Naive B cell (primary cell): ENCODE data around the gene HENMT1. TPM values are rescaled to one million over a fixed set of nuclear protein-coding genes. Genes with fewer than 3 reads are reported as not detected.

Experiments used
- ATAC-seq, 2 donors: fragments of 150-1000 bp; cut with Tn5 transposase; 2 replicates each; pipeline ENCODE4 v1.10.0; 2021; ENCODE audit warnings: low read depth in 2 of 2, mild to moderate bottlenecking in 2 of 2, moderate library complexity in 2 of 2
- DNase-seq: peaks from one replicate; pipeline ENCODE4 v3.0.0; 2022
- H3K27ac Mint-ChIP-seq, 6 donors: one replicate each; pipeline ENCODE4 v1.8.0; 2020 to 2022; ENCODE audit warnings: mild to moderate bottlenecking in 6 of 6, mixed read lengths in 6 of 6, moderate library complexity in 5 of 6, inconsistent platforms in 2 of 6
- H3K27me3 Mint-ChIP-seq, 3 donors: one replicate each; pipeline ENCODE4 v1.8.0; 2021 to 2022; ENCODE audit warnings: mixed read lengths in 3 of 3, mild to moderate bottlenecking in 1 of 3
- H3K36me3 Mint-ChIP-seq, 2 donors: one replicate each; pipeline ENCODE4 v1.8.0; 2020 to 2022; ENCODE audit warnings: mixed read lengths in 2 of 2, inconsistent platforms in 1 of 2, mild to moderate bottlenecking in 1 of 2
- H3K4me1 Mint-ChIP-seq, 3 donors: one replicate each; pipeline ENCODE4 v1.8.0; 2020 to 2022; ENCODE audit warnings: mixed read lengths in 3 of 3, inconsistent platforms in 1 of 3, mild to moderate bottlenecking in 1 of 3, moderate library complexity in 1 of 3
- H3K4me3 Mint-ChIP-seq, 8 donors: one replicate each; pipeline ENCODE4 v1.8.0; 2020 to 2022; ENCODE audit warnings: mild to moderate bottlenecking in 8 of 8, mixed read lengths in 8 of 8, moderate library complexity in 8 of 8, inconsistent platforms in 2 of 8
- H3K9me3 Mint-ChIP-seq, 7 donors: one replicate each; pipeline ENCODE4 v1.8.0; 2020 to 2022; ENCODE audit warnings: mixed read lengths in 7 of 7, mild to moderate bottlenecking in 5 of 7, inconsistent platforms in 2 of 7, moderate library complexity in 1 of 7
- polyA plus RNA-seq, 6 donors: library from polyadenylated mRNA; unstranded; fragments of 300-500 nt; fragmentation: Illumina TruSeq; gene quantifications; one replicate each; pipeline ENCODE4 v1.2.3, GENCODE V29; 2021; ENCODE audit warnings: low read depth in 6 of 6

HENMT1 gene
- polyA plus RNA-seq, 6 donors from 2014 or later = 3.2 to 14.6 (median 9.1) TPM

DNA sequence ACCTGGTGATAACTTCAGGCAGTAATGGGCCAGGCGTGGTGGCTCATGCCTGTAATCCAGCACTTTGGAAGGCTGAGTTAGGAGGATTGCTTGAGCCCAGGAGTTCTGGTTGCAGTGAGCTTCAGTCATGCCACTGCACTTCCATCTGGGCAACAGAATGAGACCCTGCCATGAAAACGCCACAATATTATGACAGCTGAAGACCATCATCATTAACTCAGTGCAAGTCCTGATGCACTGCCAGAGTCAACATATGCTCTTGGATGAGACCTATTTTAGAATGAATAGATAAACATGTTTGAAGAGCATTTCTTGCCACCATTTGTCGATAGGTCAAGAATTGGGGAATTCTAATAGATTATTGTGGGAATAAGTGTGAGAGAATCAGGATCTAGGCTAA lies 26.4 kb downstream of the HENMT1 start:
- H3K27ac Mint-ChIP-seq = peak overlapping the region in 2 of 6 donors; percentile 13 to 40
- ATAC-seq = no peak
- H3K36me3 Mint-ChIP-seq = peaks cover 17 to 31% of the 10 kb centered on the region in 2 donors
- H3K4me3 Mint-ChIP-seq = no peak overlapping the region
- H3K9me3 Mint-ChIP-seq = no peaks in the 10 kb centered on the region
- no peak for DNase-seq
- H3K4me1 Mint-ChIP-seq = peaks cover 0 to under 1% (median 0%) of the 10 kb centered on the region in 3 donors
- no peaks in the 10 kb centered on the region for H3K27me3 Mint-ChIP-seq

DNA sequence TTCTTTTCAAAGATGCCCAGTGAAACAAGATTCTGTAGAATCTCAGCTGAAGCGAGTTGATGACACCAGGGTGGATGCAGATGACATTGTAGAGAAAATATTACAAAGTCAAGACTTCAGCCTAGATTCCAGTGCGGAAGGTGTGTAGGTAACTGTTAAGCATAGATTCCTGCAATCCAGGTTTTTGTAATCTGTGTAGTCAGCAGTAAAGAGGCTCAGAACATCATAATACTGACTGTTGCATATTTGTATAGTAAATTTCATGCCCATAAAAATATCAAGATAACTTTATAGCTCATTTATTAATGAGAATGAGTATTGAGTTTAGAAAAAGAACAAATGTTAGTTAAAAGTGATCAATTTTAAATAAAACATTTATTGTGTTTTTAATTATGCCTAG lies 32.2 kb downstream of the HENMT1 start:
- H3K27me3 Mint-ChIP-seq = no peaks in the 10 kb centered on the region
- peaks cover 8 to 31% of the 10 kb centered on the region in 2 donors for H3K36me3 Mint-ChIP-seq
- no peak for DNase-seq
- H3K4me3 Mint-ChIP-seq = no peak overlapping the region
- no peak overlapping the region for H3K27ac Mint-ChIP-seq
- no peak for ATAC-seq
- no peaks in the 10 kb centered on the region for H3K9me3 Mint-ChIP-seq
- H3K4me1 Mint-ChIP-seq = no peaks in the 10 kb centered on the region

DNA sequence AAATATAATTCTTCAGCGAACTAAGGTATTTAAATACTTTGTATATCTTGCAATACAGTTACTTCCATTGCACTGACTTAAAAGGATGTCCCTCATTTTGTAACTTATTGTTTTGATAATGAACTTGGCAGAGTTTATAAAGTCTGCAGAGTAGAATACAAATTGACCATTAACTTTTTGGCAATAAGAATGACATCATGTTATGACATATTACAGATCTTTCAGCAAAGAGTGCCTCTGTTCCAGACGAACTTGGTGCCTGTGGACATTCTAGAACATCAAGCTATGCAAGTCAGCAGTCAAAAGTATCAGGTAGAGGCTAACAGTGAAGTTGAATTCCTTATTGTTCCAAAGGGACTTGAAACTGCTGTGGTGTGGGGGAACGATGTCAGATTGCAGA lies 32.9 kb downstream of the HENMT1 start:
- Mint-ChIP-seq H3K27me3 (no peaks in the 10 kb centered on the region), H3K4me3 (no peak overlapping the region), H3K27ac (no peak overlapping the region), H3K36me3 (peaks cover 8 to 27% of the 10 kb centered on the region in 2 donors), H3K4me1 (no peaks in the 10 kb centered on the region), H3K9me3 (no peaks in the 10 kb centered on the region)
- DNase-seq (no peak), ATAC-seq (no peak)

DNA sequence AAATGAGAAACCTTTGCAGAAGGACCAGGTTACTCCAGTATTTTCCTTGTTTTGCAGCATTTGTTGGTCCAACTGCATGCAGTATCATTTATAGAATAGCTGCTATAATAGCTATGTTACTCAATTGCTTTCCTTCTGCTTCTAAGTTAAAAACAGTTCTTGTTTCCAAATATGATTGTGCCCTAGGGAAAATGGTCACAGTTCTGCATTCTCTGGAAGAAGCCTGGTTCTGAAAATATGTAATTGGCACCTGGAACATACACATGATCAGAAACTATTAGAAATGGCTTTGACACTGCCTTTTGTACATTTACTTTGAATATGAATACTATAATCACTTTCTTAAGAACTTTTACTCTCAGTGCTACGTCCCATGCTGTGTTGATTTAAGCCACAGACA lies 33.6 kb downstream of the HENMT1 start:
- ATAC-seq = no peak
- no peak overlapping the region for H3K4me3 Mint-ChIP-seq
- H3K27ac Mint-ChIP-seq = no peak overlapping the region
- H3K4me1 Mint-ChIP-seq = no peaks in the 10 kb centered on the region
- H3K9me3 Mint-ChIP-seq = no peaks in the 10 kb centered on the region
- H3K36me3 Mint-ChIP-seq = peaks cover 9 to 27% of the 10 kb centered on the region in 2 donors
- H3K27me3 Mint-ChIP-seq = no peaks in the 10 kb centered on the region
- no peak for DNase-seq

DNA sequence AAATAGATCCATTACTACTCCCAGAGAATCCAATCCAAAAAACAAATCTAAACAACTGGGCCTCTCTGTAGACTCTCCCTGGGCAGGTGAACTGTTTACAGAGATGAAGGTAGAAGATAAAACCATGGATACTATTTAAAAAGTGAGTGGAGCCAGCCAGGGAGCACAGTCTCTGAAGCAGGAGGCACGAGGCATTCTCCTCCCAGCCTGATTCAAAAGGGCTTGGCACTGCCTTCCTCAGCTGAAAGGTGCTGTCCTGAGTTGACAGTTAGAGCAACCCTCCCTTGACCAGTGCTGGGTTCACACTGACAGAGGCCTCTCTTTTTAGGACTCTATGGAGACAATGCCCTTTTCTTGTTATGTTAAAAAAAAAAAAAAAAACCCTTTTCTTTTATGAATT lies 36.8 kb downstream of the HENMT1 start:
- peaks cover 0 to 3% (median 0%) of the 10 kb centered on the region in 3 donors for H3K4me1 Mint-ChIP-seq
- no peaks in the 10 kb centered on the region for H3K27me3 Mint-ChIP-seq
- ATAC-seq (no peak), DNase-seq (no peak)
- H3K9me3 Mint-ChIP-seq = no peaks in the 10 kb centered on the region
- H3K36me3 Mint-ChIP-seq = peaks cover 18 to 27% of the 10 kb centered on the region in 2 donors
- H3K4me3 Mint-ChIP-seq = no peak overlapping the region
- no peak overlapping the region for H3K27ac Mint-ChIP-seq

DNA sequence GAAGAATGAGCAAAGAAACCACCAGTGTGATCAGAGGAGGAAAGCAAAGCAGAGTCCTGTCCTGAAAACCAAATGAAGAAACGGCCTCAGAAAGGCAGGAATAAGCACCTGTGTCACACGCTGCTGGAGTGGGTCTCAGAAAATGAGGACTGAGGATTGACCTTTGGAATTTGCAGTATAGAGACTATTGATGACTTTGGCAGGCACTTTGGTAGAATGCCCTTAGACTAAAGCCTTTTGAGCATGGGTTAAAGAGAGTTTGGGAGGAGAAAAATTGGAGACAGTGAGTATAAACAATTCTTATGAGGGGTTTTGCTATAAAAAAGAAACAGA lies 43.2 kb downstream of the HENMT1 start:
- Mint-ChIP-seq H3K4me3 (no peak overlapping the region), H3K9me3 (no peaks in the 10 kb centered on the region), H3K27ac (no peak overlapping the region), H3K27me3 (no peaks in the 10 kb centered on the region), H3K36me3 (peaks cover 13 to 14% of the 10 kb centered on the region in 2 donors), H3K4me1 (peaks cover 0 to 3% (median 0%) of the 10 kb centered on the region in 3 donors)
- ATAC-seq (no peak), DNase-seq (no peak)

DNA sequence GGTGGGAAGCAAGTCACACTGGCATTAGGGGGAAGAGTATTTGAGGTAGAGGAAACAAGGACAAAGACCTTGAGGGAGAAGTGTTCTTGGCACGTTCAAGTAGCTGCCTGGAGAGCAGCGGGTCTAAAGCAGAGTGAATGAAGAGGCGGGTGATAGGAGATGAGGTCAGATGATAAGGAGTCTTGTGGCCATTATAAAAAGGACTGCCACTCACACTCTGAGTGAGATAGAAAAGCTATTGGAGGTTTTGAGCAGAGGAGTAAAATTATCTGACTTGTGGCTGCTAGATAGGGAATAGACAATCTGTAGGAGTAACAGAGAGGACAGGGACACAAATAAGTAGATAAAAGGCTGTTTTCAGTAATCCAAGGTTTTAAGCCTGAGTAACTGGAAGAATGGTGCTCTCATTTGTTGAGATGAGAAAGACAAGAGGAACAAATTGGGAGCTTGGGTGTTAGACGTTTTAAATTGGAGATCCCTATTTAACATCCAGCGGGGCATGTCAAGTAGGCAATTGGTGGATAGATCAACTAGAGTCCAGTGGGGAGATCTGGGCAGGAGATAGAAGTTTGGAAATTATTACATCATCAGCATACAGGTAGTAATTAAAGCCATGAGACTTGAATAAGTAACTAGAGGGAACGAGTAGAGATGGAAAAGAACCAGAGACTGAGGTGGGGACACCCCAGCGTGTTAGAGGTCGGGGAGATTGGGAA lies 43.7 kb downstream of the HENMT1 start:
- Mint-ChIP-seq H3K4me1 (peaks cover 0 to 3% (median 0%) of the 10 kb centered on the region in 3 donors), H3K4me3 (no peak overlapping the region), H3K27ac (no peak overlapping the region), H3K9me3 (no peaks in the 10 kb centered on the region), H3K27me3 (no peaks in the 10 kb centered on the region), H3K36me3 (peaks cover 12 to 14% of the 10 kb centered on the region in 2 donors)
- no peak for DNase-seq
- ATAC-seq = no peak

DNA sequence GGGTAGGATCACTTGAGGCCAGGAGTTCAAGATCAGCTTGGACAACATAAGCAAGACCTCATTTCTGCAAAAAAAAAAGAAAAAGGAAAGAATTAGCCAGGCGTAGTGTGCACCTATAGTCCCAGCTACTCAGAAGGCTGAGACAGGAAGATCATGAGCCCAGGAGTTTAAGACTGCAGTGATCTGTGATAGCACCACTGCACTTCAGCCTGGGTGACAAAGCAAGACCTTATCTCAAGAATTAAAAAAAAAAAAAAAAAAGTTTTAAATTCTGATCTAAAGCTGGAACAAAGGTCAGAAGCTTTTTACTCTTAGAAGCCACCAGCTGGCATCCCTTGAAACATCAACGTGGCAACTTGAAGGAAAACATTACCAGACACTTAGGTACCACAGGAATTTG lies 45.3 kb downstream of the HENMT1 start:
- Mint-ChIP-seq H3K36me3 (peaks cover 1 to 10% of the 10 kb centered on the region in 2 donors), H3K4me3 (no peak overlapping the region), H3K9me3 (no peaks in the 10 kb centered on the region), H3K27me3 (no peaks in the 10 kb centered on the region), H3K27ac (no peak overlapping the region), H3K4me1 (no peaks in the 10 kb centered on the region)
- DNase-seq = no peak
- no peak for ATAC-seq

DNA sequence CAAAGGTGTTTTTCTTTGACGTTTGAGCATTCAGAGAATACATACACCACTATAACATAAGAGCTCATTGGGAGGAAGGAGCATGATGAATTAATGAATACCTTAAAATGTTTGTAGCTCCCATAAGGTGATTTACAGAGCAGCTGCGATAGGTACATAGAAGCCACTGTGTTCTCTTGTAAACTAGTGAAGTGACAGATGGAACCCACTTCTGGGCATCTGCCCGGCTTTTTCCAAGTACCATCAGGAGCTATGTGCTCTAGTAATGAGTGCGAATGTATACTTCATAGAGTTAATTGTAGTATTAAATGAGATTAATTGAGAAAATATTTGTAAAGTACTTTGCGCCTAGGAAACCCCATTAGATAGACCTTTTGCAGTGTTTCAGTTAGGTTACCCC lies 48.4 kb downstream of the HENMT1 start:
- DNase-seq = no peak
- Mint-ChIP-seq H3K4me3 (no peak overlapping the region), H3K9me3 (no peaks in the 10 kb centered on the region), H3K27me3 (no peaks in the 10 kb centered on the region), H3K4me1 (no peaks in the 10 kb centered on the region), H3K36me3 (peaks cover 16 to 23% of the 10 kb centered on the region in 2 donors), H3K27ac (no peak overlapping the region)
- no peak for ATAC-seq

DNA sequence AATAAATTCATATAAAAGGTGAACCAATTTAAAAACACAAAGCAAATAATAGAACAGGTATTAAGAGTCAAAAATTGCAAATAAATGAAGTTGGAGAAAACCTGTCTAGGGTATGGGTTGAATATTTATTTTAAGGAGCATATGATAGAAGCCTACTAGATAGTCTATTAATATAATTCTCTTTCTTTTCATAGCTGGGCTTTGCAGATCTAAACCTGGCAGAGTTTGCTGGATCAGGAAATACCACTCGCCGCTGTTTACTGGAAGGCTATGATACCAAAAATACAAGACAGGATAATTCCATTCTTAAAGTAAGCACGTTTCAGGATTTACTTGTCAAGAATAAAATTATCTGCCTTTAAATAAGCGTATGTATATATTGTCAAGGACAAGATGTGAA lies 48.9 kb downstream of the HENMT1 start:
- Mint-ChIP-seq H3K4me3 (no peak overlapping the region), H3K9me3 (no peaks in the 10 kb centered on the region), H3K4me1 (no peaks in the 10 kb centered on the region), H3K27me3 (no peaks in the 10 kb centered on the region), H3K36me3 (peaks cover 16 to 25% of the 10 kb centered on the region in 2 donors), H3K27ac (no peak overlapping the region)
- DNase-seq = no peak
- ATAC-seq = no peak

DNA sequence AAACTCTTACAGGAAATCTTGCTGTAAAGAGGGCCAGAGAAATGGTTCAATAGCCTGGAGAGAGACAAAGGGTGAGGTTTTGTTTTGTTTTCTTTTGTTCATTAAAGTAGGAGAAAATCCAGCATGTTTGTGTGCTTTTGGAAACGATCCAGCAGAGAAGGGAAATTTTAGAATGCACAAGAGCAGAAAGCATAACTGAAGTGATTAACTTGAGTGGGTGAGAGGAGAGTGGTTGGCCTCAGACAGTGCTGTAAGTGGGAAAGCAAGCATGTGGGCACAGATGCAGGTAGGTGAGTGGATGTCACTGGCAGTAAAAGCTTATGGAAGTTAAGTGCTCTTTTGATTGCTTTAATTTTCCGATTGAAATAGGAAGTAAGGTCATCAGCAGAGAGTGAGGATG lies 50.8 kb downstream of the HENMT1 start:
- ATAC-seq (no peak), DNase-seq (no peak)
- H3K36me3 Mint-ChIP-seq = peaks cover 22 to 28% of the 10 kb centered on the region in 2 donors
- no peaks in the 10 kb centered on the region for H3K9me3 Mint-ChIP-seq
- H3K27ac Mint-ChIP-seq = peak overlapping the region in 1 of 6 donors; percentile 5
- no peaks in the 10 kb centered on the region for H3K27me3 Mint-ChIP-seq
- H3K4me1 Mint-ChIP-seq = no peaks in the 10 kb centered on the region
- no peak overlapping the region for H3K4me3 Mint-ChIP-seq

DNA sequence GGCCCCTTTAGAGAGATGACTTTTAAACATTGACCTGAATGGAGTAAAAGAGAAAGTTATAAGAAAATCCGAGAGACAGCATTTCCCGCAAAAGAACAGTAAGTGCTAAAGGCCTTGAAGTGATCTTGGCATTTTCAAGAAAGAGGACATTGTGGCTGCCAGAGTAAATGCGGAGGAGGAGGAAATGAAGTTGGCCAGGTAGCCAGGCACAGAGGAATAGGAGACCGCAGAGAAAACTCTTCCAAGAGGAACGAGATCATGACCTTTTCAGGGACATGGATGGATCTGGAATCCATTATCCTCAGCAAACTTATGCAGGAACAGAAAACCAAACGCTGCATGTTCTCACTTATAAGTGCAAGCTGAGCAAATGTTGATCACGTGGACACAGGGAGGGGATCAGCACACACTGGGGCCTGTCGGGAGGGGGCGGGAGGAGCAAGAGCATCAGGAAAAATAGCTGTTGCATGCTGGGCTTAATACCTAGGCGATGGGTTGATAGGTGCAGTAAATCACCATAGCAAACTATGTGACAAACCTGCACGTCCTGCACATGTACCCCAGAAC lies 51.3 kb downstream of the HENMT1 start:
- no peaks in the 10 kb centered on the region for H3K4me1 Mint-ChIP-seq
- no peak for ATAC-seq
- no peaks in the 10 kb centered on the region for H3K9me3 Mint-ChIP-seq
- DNase-seq = no peak
- H3K27ac Mint-ChIP-seq = peak overlapping the region in 1 of 6 donors; percentile 11
- no peaks in the 10 kb centered on the region for H3K27me3 Mint-ChIP-seq
- no peak overlapping the region for H3K4me3 Mint-ChIP-seq
- H3K36me3 Mint-ChIP-seq = peaks cover 23 to 28% of the 10 kb centered on the region in 2 donors

DNA sequence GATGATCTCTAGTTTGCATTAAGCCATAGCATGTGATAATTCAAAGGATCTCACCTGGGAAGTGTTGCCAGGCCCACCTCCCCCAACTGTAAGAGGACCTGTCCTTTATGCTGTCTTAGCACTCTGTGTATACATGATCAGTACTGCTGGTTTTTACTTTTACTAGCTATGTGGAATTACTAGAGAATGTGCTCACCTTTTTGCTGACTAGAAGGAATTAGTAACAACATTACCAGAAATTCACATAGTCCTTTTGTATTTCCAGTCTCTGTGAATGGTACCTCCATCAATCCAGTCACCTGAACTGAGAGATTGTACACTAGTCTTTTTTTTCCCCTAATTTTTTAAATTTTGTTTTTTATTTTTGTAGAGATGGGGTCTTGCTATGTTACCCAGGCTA lies 54.4 kb downstream of the HENMT1 start:
- ATAC-seq = no peak
- H3K9me3 Mint-ChIP-seq = no peaks in the 10 kb centered on the region

DNA sequence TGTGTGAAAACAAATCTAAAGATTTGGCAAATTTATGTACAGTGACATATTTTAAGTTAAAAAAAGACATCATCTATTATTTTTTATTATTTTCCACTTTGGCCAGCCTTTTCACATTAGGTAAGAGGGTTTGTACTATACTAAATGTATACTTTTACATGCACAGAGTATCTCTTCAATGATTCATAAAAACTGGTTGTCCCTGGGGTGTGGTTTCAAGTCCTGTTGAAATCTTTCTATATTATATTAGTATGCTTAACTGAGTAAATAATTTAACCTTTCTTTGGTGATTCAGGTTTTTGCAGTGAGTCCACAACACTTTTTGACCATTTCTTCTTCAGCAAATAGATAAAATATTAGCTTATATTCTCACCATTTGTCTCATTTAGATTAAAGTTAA lies 55.3 kb downstream of the HENMT1 start:
- H3K4me1 Mint-ChIP-seq = no peaks in the 10 kb centered on the region
- no peak overlapping the region for H3K27ac Mint-ChIP-seq
- ATAC-seq = no peak
- H3K4me3 Mint-ChIP-seq = no peak overlapping the region
- H3K36me3 Mint-ChIP-seq = peaks cover 26 to 28% of the 10 kb centered on the region in 2 donors
- H3K27me3 Mint-ChIP-seq = no peaks in the 10 kb centered on the region
- H3K9me3 Mint-ChIP-seq = no peaks in the 10 kb centered on the region
- DNase-seq = no peak

More for the DNA sequence above, 54.4 kb downstream of the HENMT1 start:
- Mint-ChIP-seq H3K4me1 (no peaks in the 10 kb centered on the region), H3K4me3 (no peak overlapping the region), H3K27me3 (no peaks in the 10 kb centered on the region), H3K36me3 (peaks cover 23 to 28% of the 10 kb centered on the region in 2 donors), H3K27ac (peak overlapping the region in 1 of 6 donors; percentile 47)
- no peak for DNase-seq
